Activated CD4-positive, alpha-beta T cell treated with anti-CD3 and anti-CD28 coated beads, Interleukin-2, amount 50 U/mL, for 24 hours (primary cell): ENCODE results near the gene RPL28.
"Not testable (repeated sequence)": the region's sequence is repeated elsewhere in the genome, so short reads cannot be mapped to it uniquely, and the experiment has no call there.

Experiments
- DNase-seq, 2 donors: peaks; one replicate each; pipeline ENCODE4 v3.0.0-alpha.2; 2020; ENCODE audit warnings: low read depth in 1 of 2, low spot score in 1 of 2

Gene RPL28

DNA sequence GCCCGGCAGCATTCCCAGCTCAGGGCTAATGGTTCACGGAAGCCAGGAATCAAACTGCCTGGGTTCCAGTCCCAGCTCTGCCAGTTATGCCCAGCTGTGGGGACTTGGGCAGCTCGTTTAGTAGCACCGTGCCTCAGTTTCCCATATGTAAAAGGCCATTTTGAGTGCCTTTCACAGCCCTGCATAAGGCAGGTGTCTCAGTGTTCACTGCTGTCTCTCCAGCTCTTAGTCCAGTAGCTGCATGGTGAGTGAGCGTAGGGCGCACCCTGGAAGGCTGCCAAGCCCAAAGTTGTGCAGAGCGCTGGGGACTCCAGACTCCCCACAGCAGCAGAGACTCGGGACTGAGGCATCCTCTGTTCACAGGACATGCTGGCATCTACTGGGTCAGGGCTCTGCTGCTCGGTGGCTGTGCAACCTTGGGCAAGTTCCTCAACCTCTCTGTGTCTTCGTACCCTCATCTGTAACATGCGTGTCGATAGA lies 5.5 kb downstream of the RPL28 start:
- no peak for DNase-seq

DNA sequence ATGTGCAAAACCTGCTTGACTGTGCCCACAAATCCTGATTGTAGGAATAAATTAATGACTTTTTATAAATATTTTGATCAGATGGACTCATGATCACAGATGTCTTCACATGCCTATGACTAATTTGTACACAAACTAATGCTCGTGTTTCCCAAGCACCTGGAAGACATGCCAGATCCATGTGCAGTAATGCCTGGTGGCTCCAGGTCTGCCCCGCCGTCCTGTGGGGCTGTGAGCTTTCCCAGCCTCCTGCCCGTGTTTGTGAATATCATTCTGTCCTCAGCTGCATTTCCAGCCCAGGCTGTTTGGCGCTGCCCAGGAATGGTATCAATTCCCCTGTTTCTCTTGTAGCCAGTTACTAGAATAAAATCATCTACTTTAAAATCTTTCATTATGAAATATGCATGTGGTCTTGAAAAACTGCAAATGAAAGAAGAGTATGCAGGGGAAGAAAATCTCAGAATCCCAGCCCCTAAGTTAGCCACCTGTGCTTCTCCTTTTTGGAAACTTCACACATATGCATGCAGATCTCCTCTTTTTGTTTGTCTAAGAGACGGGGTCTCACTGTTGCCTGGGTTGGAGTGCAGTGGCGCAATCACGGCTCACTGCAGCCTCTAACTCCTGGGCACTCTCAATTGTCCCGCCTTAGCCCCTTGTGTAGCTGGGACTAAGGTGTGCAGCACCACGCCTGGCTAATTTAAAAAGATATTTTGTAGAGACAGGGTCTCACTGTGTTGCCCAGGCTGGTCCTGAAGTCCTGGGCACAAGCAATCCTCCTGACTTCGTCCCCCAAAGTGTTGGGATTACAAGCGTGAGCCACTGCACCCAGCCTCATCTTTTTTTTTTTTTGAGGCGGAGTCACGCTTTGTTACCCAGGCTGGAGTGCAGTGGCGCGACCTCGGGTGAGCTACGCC lies 6.2 kb downstream of the RPL28 start:
- no peak for DNase-seq

DNA sequence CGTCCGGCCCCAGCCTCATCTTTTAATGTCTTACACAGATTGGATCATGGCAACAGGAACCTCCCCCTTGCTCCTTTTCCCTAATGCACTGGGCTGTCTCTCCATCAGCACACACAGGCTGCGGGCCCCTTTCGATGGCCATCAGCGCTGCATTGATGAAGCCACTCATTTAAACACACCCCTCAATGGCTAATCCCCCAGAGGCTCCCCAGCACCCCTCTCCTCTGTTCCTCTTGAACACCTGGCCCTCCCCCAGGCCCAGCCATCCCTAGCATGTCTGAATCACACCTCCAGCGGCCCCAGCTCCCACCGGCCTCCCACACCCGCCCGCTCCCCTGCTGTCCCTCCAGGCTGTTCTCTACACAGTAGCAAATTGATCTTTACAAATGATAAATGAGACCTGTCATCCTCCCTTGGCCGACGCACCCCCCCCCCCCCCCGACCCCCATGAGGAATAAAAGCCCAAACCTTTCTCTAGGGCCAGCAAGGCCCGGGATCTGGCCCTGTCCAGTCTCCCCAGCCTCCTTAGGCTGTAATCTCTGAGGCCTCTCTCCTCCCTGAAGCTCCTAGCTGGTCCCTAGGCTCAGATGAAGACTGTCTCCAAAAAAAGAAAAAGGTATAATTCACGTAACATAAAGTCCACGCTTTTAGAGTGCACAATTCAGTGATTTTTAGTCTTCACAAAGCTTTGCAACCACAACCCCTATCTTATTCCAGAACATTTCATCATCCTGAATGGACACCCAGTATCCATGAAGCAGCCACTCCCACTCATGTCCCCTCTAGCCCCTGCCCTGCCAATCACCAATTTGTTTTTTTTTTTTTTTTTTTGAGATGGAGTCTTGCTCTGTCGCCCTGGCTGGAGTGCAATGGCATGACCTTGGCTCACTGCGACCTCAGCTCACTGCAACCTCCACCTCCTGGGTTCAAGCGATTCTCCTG lies 7.4 kb downstream of the RPL28 start:
- DNase-seq: no peak

DNA sequence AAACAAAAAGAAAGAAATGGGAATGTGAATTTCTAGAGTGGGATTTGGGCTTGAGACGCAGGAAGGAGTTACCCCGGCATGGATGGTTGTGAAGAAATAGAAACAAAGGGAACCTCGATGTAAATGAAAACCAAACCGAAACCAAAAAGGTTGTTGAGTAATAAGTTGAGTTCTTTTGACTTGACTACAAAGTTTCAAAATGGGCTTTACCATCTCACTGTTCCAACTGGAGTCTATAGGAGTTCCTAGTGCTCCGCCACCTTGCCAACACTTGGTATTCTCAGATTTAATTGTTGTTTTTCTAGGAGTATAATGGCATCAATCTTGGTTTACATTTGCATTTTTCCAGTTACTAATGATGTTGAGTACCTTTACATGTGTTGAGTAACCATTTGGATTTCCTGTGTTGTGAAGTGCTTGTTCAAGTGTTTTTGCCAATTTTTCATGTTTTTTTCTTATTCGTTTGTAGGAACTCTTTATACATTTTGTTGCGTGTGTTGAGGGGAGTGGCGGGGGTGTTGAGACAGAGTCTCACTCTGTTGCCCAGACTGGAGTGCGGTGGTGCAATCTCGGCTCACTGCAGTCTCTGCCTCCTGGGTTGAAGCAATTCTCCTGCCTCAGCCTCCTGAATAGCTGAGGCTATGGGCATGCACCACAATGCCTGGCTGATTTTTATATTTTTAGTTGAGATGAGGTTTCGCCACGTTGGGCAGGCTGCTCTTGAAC lies 12.6 kb downstream of the RPL28 start:
- DNase-seq: no peak

DNA sequence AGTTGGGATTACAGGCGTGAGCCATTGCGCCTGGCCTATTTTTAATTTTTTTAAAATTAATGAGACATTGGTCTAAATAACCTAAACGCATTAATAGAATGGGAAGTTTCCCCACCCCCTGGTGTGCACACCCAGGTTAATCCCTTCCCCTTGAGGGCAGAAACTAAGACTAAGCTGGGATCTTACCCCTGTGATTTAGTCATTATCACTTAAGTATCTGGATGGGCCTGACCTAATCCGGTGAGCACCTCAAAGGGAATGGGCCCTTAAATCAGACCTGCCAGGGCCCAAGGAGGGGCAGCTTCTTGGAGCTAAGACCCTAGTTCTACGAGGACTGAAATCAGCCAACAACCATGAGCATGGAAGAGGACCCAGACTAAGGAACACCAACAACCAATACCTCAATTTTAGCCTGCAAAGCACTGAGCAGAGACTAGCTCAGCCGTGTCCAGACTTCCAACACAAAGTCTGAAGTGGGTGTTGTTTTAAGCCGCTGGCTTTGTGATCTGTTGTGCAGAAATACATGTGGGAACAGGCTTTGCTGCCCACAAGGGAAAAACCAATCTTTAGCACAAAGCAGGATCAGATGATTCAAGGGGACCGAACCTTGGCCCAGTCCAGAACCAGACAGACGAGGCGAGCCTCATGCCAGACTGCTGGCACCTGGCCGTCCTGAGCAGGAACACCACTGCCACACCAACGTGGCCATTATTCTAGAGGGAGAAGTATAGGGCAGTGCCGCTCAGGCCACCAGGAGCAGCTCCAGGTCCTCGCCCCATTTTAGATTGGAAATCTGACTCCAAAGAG lies 14.8 kb downstream of the RPL28 start:
- DNase-seq: no peak

DNA sequence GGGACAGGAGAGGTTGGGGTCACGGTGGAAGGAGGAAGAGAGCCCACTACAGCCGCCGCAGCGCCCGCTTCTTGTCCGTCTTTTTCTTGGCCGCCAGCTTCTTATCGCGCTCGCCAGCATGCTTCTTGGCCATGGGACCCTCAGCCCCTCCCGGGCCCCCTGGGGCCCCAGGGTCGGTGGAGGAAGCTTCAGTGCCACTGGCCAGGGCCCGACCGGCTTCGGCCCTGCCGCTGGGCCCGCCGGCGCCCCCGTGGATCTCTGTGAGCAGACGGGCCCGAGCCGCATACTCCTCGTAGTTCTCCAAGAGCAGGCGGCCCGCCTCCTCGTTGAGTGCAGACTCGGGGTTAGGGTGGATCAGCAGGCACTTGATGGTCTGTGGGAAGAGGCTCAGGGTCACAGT lies 15.7 kb downstream of the RPL28 start:
- not testable (repeated sequence) for DNase-seq

DNA sequence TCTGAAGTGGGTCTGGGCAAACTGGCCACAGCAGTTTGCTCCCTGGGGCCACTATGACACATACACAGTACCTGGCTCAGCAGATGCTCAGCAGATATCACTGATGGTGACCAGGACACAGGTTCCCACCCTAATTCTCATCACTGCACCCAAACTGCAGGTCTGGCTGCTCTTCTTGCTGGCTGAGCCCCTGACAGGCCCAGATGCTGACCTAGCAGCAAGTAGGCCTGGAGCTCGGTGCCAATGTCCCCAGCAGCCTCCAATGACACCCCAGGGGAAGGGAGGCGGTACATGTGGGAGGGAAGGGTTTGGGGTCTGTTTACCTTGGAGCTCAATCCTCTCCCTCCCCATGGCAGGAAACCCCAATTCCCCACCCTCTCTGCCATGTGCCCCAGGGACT lies 16.8 kb downstream of the RPL28 start:
- DNase-seq: no peak

DNA sequence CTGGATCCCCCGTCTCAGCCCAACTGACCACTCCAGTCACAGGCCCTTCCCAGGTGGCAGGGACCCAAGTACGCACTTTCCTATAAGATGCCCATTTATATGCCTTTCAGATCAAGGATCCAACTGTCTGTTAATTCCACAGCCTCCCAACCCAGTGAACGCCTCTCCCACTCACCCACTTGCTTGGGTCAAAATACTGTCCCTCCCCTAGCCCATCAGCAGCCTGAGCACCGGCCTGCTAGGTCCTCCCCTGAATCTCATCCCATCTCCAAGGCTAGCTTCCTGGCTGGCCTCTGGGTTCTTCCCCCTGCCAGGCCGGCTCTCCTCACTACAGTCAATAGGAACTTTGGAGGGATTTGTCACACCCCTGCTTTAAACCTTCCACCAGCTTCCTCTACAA lies 19.9 kb downstream of the RPL28 start:
- no peak for DNase-seq

DNA sequence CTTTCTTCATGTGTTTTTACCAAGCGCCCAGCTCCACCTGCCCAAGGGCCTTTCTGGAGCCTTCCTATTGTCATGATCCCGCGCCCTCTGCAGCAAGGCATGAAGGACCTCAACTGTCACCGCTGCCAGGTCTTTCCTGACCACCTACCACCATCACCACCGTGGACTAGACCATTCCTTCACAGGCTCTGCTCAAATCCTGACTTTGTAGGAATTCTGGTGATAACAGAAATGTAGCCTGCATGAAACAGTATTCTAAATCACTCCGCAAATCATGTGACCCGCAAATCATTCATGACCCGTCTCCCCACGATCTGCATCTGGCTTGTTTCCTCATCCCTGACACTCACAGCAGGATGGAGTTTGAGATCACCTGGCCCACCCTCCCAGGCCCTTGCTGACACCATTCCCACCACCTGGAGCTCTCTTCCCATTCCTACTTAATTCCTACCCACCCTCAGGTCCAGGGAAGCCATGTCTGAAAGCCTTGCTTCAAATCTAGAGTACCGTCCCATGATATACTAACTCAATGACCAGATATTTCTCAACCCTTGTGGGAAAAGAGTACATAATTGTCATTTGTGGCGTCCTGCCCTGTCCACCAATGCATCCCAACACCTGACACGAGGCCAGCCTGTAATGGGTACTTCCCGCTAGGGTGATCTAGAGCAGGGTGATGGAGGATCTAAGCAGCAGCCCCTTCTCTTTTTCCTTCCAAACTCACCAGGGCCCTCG lies 20.5 kb downstream of the RPL28 start:
- no peak for DNase-seq

DNA sequence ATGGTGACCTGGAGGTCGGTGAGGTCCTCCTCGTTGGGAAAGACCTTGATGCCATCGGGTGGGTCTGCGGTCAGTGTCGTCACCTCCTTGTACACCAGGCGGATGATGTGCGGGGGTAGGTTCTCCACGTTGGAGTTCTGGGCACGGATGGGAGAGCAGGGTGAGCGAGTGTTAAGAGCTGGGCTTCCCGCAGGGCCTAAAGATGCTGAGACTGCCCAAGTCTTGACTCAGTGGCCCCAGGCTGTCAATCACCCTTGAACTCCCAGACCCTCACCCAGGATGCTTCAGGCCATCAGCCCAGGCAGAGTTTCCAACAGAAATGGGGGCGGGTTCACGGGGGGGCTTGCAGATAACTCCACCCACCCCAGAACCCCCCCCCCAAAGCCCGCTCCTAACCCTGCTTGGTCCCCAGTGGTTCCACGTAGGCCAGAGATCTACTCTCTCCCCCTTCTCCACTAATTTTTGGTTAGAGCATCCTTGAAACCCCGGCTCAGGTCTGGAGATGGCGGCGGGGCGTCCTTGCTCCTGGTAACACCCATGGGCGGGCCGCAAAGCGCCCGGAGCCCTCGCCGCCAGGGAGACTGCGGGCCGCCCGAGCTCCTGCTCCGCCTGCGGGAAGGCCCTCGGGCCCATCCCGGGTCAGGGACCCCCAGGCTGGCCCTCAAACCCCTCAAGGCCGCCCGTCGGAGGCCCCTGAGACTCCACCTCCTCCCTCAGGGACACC lies 21.3 kb downstream of the RPL28 start:
- DNase-seq: no peak

DNA sequence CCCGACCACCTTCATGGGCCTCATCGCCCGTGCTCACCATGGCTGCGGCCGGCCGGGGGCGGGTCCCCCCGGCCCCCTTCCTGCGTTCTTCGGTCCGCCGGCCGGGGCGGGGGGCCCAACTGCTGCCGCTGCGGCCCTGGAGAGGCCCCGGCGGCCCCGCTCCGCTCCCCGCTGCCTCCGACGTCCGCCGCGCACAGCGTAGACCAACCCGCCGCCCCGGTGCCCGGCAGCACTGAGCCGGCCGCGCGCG lies 21.7 kb downstream of the RPL28 start, which contains the start of gene UBE2S:
TSS of gene UBE2S (minus strand) at position 239 of the 250 bp plus-strand sequence. CDS start at position 40, 199 bp downstream.
- not testable (repeated sequence) for DNase-seq

DNA sequence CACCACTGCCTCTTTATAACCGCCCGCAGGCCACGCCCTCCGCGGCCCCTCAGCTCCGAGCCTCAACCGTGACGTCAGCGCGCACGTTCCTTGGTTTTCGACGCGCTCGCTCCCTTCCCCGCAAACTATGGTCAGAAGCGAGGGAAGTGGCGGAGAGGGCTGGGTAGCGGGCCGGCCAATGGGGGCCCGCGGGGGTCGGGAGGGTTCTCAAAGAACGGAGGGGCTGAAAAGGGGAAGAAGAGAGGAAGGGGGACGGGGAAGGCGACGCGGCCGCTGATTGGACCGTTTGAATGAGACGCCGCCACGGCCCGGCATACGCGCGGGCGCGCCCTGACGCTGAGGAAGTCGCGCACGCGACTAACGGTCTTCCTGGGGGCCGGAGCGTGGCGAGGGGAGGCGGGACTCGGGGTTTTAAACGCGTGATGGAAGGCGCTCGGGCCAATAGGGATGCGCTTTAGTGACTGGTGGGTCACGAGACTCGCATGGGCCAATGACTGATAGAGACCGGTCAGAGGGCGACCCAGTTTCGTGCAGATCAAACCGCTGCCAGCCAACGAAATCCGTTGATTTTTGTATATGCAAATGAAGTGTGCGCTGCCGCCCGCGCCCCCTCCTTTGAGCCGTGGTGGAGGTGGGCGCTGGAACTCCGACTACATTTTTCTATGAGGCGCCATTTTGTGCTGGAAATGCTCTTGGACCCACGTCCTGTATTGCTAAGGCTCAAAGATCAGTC lies 22.2 kb downstream of the RPL28 start:
- peak; percentile 93 to 96 for DNase-seq

DNA sequence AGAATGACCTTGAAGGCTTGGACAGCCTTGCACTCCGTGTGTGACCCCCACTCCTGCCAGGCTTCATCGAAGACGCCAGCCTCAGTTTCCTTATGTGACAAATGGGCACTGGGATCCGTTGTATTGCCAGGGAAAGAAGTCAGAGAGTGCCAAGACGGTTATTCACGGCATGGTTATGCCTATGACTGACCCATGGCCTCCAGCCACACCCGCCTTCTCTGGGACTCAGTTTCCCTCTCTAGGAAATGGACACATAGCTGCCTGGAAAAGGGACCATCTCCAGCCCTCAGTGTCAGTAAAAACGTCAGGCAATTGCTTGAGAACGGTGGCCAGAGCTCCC lies 22.8 kb downstream of the RPL28 start:
- DNase-seq: no peak

DNA sequence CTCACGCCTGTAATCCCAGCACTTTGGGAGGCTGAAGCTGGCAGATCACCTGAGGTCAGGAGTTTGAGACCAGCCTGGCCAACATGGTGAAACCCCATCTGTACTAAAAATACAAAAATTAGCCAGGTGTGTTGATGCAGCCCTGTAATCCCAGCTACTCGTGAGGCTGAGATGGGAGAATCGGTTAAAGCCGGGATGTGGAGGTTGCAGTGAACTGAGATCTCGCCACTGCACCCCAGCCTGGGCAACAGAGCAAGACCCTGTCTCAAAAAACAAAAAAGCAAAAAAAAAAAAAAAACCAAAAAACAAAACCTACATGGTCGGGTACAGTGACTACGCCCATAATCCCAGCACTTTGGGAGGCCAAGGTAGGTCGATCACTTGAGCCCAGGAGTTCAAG lies 23.4 kb downstream of the RPL28 start:
- not testable (repeated sequence) for DNase-seq

DNA sequence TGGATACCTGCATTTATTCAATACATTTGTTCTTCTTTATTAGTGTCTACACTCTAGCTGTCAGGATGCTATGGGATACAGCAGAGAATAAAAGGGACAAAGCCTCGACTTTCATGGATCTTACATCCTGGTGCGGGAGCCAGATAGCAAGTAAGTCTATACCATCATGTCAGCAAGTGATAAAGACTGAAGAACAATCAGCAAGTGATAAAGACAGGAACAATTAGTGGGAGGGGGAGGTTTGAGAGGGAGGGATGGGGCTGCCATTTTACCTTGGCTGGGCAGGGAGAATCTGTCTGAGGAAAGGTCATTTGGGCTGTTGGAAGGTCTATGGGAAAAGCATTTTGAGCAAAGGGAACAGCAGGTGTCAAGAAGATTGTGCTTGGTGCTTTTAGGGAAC lies 24.4 kb downstream of the RPL28 start:
- DNase-seq: no peak

DNA sequence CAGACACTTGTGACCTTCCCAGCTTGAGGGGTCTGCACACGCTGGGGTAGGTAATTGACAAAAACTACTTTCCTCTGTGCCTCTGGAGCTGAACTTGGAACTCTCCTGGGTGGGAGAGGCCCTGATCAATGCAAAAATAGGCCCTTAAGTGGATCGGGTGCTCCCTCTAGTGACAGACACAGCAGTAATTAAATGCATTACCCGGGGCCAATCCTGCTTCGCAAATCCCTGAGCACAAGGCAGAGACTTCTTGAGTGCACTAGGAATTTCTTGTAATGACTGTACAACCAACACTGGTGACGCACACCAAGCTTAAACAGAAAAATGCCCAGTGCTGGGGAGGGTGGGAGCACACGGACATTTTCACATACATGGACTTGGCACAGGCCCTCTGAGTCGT lies 32.5 kb downstream of the RPL28 start:
- DNase-seq: peak in 1 of 2 donors; percentile 48

DNA sequence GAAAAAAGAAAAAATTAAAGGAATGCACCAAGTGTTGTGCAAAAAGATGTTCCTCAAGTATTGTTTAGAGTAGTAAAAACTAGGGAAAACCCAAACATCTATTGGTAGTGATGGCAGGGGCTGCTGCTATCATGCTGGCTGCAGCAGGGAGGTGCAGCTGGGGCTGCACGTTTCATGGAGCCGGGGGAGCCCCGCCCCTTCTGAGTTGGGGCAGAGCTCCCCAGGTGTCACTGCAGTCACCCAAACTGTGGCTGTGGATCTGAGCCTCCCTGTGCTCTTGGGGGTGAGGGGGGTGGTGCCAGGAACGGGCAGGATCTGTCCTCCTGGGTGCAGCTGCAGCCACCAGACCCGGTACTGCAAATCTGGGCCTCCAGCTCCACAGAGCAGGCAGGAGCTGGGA lies 33.4 kb downstream of the RPL28 start:
- no peak for DNase-seq

DNA sequence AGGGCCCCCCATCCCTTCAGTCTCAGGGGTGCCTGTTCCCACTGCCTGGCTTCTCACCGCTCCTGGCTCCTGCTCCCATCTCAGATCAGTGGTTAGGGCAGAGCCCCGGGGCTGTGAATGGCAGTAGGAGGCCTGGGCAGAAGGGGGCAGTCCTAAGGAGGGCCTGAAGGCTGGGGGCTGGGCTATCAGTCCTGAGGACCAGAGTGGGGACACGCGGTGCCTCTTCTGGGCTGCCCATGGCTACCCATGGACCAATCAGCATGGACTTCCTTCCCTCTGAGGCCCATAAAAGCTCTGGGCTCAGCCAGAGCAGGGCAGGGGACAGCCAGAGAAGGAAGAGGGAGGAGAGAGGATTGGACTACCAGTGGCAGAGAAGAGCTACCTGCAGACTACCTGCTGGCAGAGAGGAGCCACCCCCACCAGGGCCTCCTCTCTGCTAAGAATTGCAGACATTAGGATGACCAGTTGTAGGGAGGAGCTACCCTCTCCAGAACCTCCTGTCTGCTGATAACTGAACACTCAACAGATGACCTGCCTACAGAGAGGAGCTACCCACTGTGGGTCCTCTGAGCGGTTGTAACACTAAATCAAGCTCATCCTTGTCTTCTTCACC lies 34.0 kb downstream of the RPL28 start:
- no peak for DNase-seq
